MM.1S (cell line): ENCODE data around the gene MYO1B.

Source experiments
- DNase-seq: peaks from one replicate; pipeline ENCODE4 v3.0.0-alpha.2; 2015
- H2AFZ ChIP-seq: fragments of 300-600 bp; sonication (generic); 2 replicates; pipeline ENCODE4 v1.6.0; 2016; ENCODE audit warnings: antibody characterized with exemption, low read length
- H3F3A ChIP-seq: fragments of 300-600 bp; sonication (generic); 2 replicates; pipeline ENCODE4 v1.6.1; 2016; ENCODE audit warnings: mild to moderate bottlenecking, antibody characterized with exemption, low read length, moderate library complexity, mixed read lengths; ENCODE audit not compliant: insufficient read depth
- H3K27ac ChIP-seq: fragments of 300-600 bp; sonication (generic); 2 replicates; pipeline ENCODE4 v1.5.1; 2016; ENCODE audit warnings: mild to moderate bottlenecking, low read length
- H3K27me3 ChIP-seq: fragments of 300-600 bp; sonication (generic); replicated peaks from 2 replicates; pipeline ENCODE4 v1.6.0; 2016; ENCODE audit warnings: low read length; ENCODE audit not compliant: insufficient read depth
- H3K36me3 ChIP-seq: fragments of 300-600 bp; sonication (generic); replicated peaks from 2 replicates; pipeline ENCODE4 v1.6.1; 2016; ENCODE audit warnings: mild to moderate bottlenecking, low read length, mixed read lengths; ENCODE audit not compliant: insufficient read depth
- H3K4me1 ChIP-seq: fragments of 300-600 bp; sonication (generic); 2 replicates; pipeline ENCODE4 v1.6.1; 2016; ENCODE audit warnings: low read length, mixed read lengths
- H3K4me2 ChIP-seq: fragments of 300-600 bp; sonication (generic); 2 replicates; pipeline ENCODE4 v1.6.0; 2016; ENCODE audit warnings: low read depth, low read length
- H3K4me3 ChIP-seq: fragments of 300-600 bp; sonication (generic); 2 replicates; pipeline ENCODE4 v1.5.1; 2016; ENCODE audit warnings: low read length, mixed read lengths
- H3K79me2 ChIP-seq: fragments of 300-600 bp; sonication (generic); 2 replicates; pipeline ENCODE4 v1.6.1; 2016; ENCODE audit warnings: mixed run types, low read length, mixed read lengths
- H3K9ac ChIP-seq: fragments of 300-600 bp; sonication (generic); 2 replicates; pipeline ENCODE4 v1.6.1; 2016; ENCODE audit warnings: low read length, mixed read lengths
- H3K9me2 ChIP-seq: fragments of 300-600 bp; sonication (generic); replicated peaks from 2 replicates; pipeline ENCODE4 v1.6.1; 2016; ENCODE audit warnings: mild to moderate bottlenecking, low read length, mixed read lengths; ENCODE audit not compliant: insufficient read depth
- H3K9me3 ChIP-seq: fragments of 300-600 bp; sonication (generic); replicated peaks from 2 replicates; pipeline ENCODE4 v1.6.1; 2016; ENCODE audit warnings: mild to moderate bottlenecking, low read length, mixed read lengths; ENCODE audit not compliant: insufficient read depth
- H4K20me1 ChIP-seq: fragments of 300-600 bp; sonication (generic); 2 replicates; pipeline ENCODE4 v1.6.1; 2016; ENCODE audit warnings: mild to moderate bottlenecking, low read length, moderate library complexity, mixed read lengths; ENCODE audit not compliant: insufficient read depth
- EZH2 ChIP-seq: fragments of 300-600 bp; sonication (generic); optimal IDR thresholded peaks from 2 replicates; pipeline ENCODE3; 2017; ENCODE audit warnings: low read depth, mild to moderate bottlenecking, antibody characterized with exemption, low read length, mixed read lengths
- EZH2phosphoT487 ChIP-seq: fragments of 300-600 bp; sonication (generic); IDR thresholded peaks from 2 replicates; pipeline ENCODE4 v1.6.1; 2018; ENCODE audit warnings: antibody characterized with exemption, low read length
- TF ChIP-seq, protein P1 (sequence below): fragments of 300-600 bp; sonication (generic); IDR thresholded peaks from 2 replicates; pipeline ENCODE4 v1.5.1; 2016; ENCODE audit warnings: antibody characterized with exemption, low read length, mixed read lengths

MYO1B gene

DNA sequence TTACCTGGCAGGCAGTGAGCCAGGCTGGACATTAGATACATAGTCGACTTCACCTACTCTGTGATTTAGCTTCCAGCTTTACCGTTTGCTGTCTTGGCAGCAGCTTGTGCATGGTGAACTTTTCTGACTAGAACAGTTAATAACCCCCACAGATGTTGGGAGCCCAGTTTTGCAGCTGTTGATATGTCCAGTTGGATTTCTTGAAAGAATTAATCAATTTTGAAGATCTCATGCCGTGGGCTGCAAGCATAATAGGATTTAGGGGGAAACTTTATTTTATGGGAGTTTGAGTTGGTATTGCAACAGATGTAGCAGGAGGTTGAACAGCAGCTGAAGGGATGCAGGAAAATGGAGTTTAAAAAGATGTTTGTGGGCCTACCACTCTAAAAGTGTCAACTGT, 13.8 kb downstream of the MYO1B start:
- H3K27ac ChIP-seq, result no peak overlapping the region
- H3K4me2 ChIP-seq, result no peak overlapping the region
- DNase-seq, result no peak
- H3K9ac ChIP-seq, result no peak overlapping the region
- no peaks in the 10 kb centered on the region for H3K79me2 ChIP-seq
- TF ChIP-seq EZH2phosphoT487 (no peak), EZH2 (no peak)
- TF ChIP-seq, protein P1, sequence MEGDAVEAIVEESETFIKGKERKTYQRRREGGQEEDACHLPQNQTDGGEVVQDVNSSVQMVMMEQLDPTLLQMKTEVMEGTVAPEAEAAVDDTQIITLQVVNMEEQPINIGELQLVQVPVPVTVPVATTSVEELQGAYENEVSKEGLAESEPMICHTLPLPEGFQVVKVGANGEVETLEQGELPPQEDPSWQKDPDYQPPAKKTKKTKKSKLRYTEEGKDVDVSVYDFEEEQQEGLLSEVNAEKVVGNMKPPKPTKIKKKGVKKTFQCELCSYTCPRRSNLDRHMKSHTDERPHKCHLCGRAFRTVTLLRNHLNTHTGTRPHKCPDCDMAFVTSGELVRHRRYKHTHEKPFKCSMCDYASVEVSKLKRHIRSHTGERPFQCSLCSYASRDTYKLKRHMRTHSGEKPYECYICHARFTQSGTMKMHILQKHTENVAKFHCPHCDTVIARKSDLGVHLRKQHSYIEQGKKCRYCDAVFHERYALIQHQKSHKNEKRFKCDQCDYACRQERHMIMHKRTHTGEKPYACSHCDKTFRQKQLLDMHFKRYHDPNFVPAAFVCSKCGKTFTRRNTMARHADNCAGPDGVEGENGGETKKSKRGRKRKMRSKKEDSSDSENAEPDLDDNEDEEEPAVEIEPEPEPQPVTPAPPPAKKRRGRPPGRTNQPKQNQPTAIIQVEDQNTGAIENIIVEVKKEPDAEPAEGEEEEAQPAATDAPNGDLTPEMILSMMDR, result no peak
- H2AFZ ChIP-seq, result no peak overlapping the region
- H3K9me3 ChIP-seq, result no peaks in the 10 kb centered on the region
- H3K36me3 ChIP-seq, result no peaks in the 10 kb centered on the region
- no peak overlapping the region for H3K4me3 ChIP-seq
- no peaks in the 10 kb centered on the region for H3F3A ChIP-seq
- H4K20me1 ChIP-seq, result no peaks in the 10 kb centered on the region
- H3K27me3 ChIP-seq, result no peaks in the 10 kb centered on the region
- no peaks in the 10 kb centered on the region for H3K9me2 ChIP-seq
- H3K4me1 ChIP-seq, result no peaks in the 10 kb centered on the region

DNA sequence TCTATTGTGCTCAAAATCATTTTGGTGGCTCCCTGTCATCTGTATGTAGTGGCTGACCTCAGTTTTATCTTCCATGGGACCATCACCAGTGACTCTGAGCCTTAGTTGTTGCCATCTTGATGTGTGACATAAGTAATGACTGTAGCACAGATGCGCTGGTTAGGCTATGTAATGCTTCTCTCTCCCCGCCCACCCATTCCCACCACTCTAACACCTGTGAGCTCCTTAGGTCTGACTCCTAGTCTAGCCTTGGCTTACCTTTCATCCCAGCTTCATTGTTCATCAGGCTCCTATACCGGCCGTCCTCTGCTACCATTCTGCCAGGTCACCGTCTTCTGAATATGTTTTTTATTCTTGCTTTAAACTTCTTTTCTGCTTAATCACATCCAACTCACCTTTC, 17.2 kb downstream of the MYO1B start:
- Histone ChIP-seq H2AFZ (no peak overlapping the region), H3F3A (no peaks in the 10 kb centered on the region), H3K27ac (no peak overlapping the region), H3K27me3 (no peaks in the 10 kb centered on the region), H3K4me2 (no peak overlapping the region), H4K20me1 (no peaks in the 10 kb centered on the region), H3K9me3 (no peaks in the 10 kb centered on the region), H3K36me3 (no peaks in the 10 kb centered on the region), H3K4me3 (no peak overlapping the region), H3K9me2 (no peaks in the 10 kb centered on the region), H3K79me2 (no peaks in the 10 kb centered on the region), H3K9ac (no peak overlapping the region), H3K4me1 (no peaks in the 10 kb centered on the region)
- TF ChIP-seq EZH2phosphoT487 (no peak), EZH2 (no peak)
- TF ChIP-seq, protein P1, result no peak
- DNase-seq, result no peak

DNA sequence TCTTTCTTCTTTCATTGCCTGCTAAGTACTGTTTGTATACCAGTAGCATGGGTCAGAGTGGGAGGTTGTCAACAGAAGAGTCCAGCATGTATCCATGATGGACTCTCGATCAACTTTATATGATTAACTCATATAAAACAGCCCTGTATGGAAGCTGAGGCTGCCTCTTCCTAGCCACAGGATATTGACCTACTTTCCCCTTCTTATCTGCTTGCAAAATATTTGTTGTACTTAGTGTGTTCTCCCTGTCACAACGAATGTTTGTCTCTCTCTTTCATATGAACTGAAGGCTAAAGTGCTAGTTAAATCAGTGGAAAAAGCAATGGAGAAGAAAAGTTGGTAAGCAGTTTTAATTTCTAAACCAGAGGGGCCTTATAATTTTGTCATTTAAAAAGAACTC, 17.8 kb downstream of the MYO1B start:
- Histone ChIP-seq H3K9ac (no peak overlapping the region), H3K4me2 (no peak overlapping the region), H4K20me1 (no peaks in the 10 kb centered on the region), H3K9me3 (no peaks in the 10 kb centered on the region), H3K27me3 (no peaks in the 10 kb centered on the region), H3K79me2 (no peaks in the 10 kb centered on the region), H3K4me1 (no peaks in the 10 kb centered on the region), H2AFZ (no peak overlapping the region), H3K27ac (no peak overlapping the region), H3K36me3 (no peaks in the 10 kb centered on the region), H3K4me3 (no peak overlapping the region), H3K9me2 (no peaks in the 10 kb centered on the region), H3F3A (no peaks in the 10 kb centered on the region)
- no peak for DNase-seq
- no peak for TF ChIP-seq EZH2
- TF ChIP-seq, protein P1, result no peak
- no peak for TF ChIP-seq EZH2phosphoT487
